GM21737 (cell line): Measurements from ENCODE around the gene MAN1B1.
"Not testable (repeated sequence)": the region's sequence is repeated elsewhere in the genome, so short reads cannot be mapped to it uniquely, and the experiment has no call there.

Source experiments
- ATAC-seq: cut with Tn5 transposase; IDR thresholded peaks from one replicate; pipeline ENCODE4 v1.9.1; 2021; ENCODE audit warnings: mild to moderate bottlenecking, moderate library complexity; ENCODE audit not compliant: unreplicated experiment

MAN1B1 gene

DNA sequence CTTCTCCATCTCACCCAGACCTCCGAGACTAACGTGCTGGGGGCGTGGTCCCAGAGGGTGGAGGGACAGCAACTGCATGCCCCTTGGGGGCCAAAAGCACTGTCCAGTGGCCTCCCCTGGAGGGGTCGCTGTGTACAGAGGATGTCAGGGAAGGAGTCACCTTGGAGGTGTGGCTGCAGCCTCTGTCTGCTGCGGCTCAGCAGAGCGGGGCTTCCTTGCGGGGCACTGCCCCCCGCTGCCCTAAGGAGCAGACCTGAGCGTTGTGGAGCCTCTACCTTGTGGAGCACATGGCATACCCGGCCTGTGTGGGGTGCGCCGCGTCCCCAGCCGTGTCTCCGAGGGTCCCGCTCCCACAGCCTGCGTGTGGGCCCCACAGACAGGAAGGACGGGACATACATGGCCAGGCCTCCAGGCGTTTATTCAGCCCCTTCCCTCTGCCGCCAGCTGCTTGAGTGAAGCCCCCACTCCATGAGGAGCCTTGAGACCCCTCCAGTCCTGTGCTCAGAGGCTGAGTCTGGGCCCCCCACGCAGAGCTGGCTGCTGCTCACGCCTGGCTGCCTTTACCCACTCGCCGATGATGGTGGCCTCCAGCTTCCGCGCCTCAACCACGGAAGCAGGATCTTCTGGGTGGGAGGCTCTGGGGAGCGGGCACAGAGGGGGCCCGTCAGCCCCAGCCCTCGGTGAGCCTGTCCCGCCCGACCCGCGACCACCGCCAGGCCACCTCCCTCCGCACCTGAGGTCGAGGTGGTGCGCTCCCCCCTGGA lies 23.5 kb downstream of the MAN1B1 start:
- no peak for ATAC-seq

GRCh38 chr9:137110911-137111787 lies 24.4 kb downstream of the MAN1B1 start:
- no peak for ATAC-seq

DNA sequence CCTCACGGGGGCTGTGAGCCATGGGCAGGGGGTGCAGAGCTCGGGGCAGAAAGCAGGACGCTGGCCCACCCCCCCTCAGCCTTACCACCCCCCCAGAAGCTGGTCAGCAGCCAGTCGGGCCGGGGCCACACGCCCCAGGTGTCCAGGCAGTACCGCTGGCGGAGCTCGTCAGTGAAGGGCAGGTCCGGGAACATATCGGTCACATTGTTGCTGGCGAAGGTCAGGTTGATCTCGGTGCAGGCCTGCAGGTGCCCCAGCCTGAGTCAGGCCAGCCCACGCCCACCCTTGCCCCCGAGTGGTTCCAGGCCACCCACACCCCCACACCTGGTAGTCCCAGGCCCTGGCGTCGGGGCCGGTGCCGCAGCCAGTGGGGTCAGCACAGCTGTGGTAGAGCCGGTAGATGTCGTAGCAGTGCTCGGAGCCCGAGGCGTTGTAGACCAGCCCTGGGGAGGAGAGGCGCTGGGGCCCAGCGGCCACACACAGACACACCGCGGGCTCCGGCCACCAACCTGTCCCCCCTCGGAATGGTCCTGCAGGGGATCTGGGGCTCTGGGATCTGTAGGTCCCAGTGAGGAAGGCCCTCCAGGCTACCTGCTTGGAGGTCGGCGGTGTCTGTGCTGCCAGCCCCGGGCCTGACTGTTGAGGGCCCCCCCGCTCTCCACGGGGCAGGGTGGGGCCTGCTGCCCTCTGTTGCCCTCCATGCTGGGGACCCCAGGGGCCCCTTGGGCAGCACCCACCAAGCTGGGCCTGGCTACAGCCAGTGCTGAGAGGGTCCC lies 25.2 kb downstream of the MAN1B1 start:
- no peak for ATAC-seq

- ATAC-seq: no peak
Measured at GRCh38 chr9:137112564-137113384, 26.0 kb downstream of the MAN1B1 start.

- ATAC-seq: no peak
Measured at GRCh38 chr9:137113385-137114159, 26.8 kb downstream of the MAN1B1 start.

DNA sequence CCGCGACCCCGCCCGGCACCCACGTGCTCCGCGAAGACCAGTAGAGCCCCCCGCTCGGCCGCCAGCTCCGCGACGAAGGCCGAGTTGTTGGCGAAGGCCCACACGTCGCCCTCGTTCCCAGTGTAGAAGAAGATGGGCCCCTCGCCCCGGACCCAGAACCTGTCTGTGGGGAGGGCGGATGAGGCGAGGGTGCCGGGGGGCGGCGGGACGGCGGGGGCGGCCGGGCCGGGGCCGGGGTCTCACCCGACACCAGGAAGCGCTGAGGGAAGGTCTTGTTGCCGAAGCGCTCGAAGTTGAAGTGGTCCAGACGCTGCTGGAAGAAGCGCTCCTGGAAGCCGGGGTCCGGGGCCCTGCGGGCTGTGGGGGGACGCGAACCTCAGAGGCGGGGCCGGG lies 27.4 kb downstream of the MAN1B1 start:
- no peak for ATAC-seq

DNA sequence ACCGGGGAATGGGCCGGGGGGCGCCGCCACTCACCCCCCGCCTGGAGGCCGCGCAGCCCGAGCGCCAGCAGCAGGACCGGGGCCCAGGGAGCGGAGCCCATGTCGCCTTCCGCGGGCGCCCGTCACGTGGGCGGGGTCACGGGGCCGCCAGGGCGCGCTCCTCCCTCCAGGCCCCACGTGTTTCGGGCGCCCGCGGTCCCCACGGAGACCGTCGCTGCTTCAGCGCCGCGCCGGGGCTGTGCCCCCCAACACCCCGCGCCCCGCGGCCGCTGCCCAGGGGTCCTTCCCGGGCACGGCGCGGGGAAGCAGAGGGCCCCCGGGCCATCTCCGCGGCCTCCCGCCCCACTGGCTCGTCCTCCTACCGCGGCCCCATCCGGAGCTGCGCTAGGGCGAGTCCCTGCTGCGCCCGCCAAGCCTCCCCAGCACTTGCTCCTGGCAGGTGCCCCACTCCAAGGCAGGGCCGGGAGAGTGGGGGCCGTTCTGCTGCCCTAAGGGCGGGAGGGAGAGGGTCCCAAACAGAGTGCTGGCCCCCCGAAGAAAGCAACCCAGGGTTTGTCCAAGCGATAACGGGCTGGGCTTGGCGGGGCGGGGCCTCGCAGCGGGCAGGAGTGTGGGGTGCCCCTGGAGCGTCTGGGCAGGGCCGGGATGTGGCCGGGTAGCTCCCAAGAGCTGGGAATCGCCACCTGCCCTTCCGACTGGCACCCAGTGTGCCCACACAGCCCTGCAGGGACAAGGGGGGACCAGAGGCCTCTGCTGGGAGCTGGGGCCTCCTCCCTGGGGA lies 28.0 kb downstream of the MAN1B1 start, which contains the start of gene DPP7:
Gene DPP7 (minus strand): TSS at position 121 of the 781 bp plus-strand sequence. CDS start 20 bp downstream, at position 101.
- peak; percentile 65 for ATAC-seq

- no peak for ATAC-seq
Measured at GRCh38 chr9:137115394-137116026, 28.7 kb downstream of the MAN1B1 start.

GRCh38 chr9:137116027-137116507 lies 29.3 kb downstream of the MAN1B1 start:
- no peak for ATAC-seq

- ATAC-seq: no peak
Measured at GRCh38 chr9:137116728-137117127, 29.9 kb downstream of the MAN1B1 start.

DNA sequence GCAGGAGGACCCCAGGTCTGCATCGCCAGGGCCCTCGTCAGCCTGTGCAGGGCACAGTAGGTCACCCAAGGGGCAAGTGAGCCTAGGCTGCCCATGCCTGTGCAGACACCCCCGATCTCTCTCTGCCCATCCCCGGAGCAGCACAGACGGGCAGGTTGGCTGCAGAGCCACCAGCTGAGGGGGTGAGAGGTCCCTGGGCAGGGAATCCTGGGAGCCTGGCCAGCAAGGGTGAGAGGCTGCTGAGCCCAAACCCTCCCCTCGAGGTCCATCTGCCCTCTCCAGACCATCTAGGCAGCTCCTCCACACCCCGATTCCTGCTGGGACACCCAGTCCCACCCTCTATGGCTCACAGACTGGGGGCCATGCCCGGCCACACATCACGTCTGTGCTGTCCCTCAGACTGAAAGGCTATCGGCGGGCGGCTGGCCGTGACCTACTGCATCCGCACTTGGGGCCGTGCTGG lies 30.5 kb downstream of the MAN1B1 start:
- no peak for ATAC-seq

DNA sequence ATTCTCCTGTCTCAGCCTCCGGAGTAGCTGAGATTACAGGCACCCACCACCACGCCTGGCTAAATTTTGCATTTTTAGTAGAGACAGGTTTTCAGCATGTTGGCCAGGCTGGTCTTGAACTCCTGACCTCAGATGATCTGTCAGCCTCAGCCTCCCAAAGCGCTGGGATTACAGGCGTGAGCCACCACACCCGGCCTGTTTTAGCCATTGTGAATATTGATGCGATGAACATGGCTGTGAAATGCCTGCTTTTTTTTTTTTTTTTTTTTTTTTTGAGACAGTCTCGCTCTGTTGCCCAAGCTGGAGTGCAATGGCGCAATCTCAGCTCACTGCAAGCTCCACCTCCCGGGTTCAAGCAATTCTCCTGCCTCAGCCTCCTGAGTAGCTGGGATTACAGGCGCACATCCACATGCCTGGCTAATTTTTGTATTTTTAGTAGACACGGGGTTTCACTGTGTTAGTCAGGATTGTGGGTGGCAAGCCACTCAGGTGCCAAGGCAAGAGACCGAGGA lies 31.4 kb downstream of the MAN1B1 start:
- ATAC-seq: not testable (repeated sequence)

- ATAC-seq: not testable (repeated sequence)
Measured at GRCh38 chr9:137121927-137122795, 35.4 kb downstream of the MAN1B1 start.

GRCh38 chr9:137122796-137123467 lies 36.1 kb downstream of the MAN1B1 start:
- ATAC-seq: not testable (repeated sequence)

DNA sequence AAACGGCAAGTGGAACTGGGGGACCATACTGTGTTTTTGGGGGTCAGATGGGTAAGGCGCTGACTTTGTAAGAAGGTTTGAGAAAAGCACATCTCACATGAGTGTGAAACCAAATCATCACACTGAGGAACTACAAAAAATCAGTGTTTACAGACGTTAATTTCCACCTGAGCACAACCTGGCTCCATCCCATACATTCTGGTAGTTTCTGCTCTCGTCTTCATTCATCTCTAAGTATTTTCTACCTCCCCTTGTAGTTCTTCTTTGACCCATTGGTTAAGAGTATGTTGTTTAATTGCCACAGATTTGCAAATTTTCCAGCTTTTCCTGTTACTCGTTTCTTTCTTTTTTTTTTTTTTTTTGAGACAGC lies 36.7 kb downstream of the MAN1B1 start:
- no peak for ATAC-seq

GRCh38 chr9:137123952-137124462 lies 37.2 kb downstream of the MAN1B1 start:
- not testable (repeated sequence) for ATAC-seq
